Forelimb muscle (tissue), 1 donor: Measurements from ENCODE around the gene GRK1. TPM values are rescaled to one million over a fixed set of nuclear protein-coding genes. Genes with fewer than 3 reads are reported as not detected.

ENCODE experiments used
- DNase-seq: peaks from one replicate; pipeline ENCODE4 v3.0.0-alpha.2; 2013; ENCODE audit warnings: low read depth
- polyA plus RNA-seq: library from polyadenylated mRNA; unstranded; fragments of 120-200 nt; gene quantifications from one replicate; pipeline ENCODE4 v1.2.1, GENCODE V29; 2013; ENCODE audit not compliant: insufficient read length

The GRK1 gene
- polyA plus RNA-seq, 1 donor, result 0.28 TPM

DNA sequence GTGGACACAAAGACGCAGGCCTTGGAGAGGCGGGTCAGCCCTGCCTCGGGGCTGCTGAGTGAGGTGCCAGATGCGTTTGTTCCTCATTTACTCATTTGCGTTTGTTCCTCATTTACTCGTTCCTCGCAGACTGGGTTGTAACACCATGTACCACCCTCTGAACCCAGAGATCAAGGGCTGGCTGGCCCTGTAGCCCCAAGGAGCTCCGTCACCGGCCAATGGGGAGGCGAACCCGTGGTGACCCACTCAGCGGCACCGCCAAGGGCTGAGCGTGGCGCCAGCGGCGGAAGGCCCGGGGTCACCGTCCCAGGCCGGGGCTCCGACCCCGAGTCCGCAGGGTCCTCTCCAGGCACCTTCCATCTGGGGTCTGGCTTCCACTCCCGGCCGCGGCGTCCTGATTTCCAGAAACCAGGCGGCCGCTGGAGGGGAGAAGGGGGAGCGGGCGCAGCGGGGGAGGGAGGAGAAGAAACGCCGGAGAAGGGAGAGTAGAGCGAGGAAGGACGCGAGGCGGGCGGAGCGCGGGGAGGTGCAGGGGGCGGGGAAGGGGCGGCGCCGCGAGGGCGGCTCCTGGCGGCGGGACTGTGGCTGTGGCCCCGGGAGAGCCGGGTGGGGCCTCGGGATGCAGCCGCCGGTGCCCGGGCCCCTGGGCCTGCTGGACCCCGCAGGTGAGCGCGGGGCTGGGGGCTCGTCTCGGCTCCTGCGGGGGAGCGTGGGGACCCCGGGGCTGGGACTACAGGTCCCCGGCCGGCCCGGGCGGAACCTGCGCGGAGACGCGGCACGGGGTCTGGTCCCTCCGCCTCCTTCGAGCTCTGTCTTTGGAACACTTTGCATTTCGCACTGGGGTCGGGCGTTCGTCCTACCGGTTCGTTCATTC is 91.9 kb downstream of the GRK1 start, which contains the start of gene TMEM255B:
Gene TMEM255B (plus strand): TSS at position 576 of the 874 bp plus-strand sequence. CDS start 44 bp downstream, at position 620.
- no peak for DNase-seq

DNA sequence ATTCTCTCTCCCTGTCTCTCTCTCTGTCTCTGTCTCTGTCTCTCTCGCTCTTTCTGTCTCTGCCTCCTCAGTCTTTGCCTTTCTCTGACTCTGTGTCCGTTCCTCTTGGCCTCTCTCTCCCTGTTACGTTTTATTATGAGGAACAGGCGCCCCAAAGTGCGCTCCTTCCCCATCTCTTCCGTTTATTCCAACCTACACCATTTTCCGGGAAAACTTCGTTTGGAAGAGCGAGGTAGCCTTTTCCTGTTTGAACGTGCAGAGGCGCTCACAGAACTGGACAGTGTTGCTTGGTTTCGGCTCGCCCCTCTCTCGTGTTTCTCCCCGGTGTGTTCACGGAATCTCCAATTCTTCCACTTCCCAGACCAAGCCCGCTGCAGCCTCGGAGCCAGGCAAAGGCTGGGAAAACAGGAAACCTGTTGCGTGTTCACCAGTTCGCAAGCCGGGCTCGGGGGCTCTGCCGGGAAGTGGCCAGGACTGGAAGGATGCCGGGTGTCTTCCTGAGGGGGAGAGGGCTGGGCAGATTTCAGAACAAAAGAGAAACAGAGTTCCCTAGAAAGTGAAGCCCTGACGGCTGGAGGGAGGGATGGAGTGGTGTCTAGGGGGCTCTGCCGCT is 92.6 kb downstream of the GRK1 start:
- no peak for DNase-seq

DNA sequence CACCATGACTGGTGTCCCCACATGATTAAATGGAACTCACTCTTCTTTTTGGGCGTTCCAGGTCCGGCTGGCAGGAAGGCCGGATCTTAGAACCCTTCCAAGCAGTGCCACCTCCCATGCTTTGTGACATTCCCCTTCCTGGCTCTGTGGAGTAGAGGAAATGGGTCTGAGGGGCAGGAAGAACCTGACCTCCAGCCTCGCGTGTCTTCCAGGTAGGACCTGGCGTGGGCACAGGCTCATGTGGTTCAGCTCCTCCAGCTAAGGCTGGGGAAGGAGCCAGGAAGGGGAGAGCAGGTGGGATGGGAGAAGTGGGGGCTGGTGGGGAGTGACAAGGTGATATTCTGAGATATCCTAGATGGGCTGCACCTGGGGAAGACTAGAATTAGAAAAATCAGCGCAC is 94.1 kb downstream of the GRK1 start:
- DNase-seq, result no peak

DNA sequence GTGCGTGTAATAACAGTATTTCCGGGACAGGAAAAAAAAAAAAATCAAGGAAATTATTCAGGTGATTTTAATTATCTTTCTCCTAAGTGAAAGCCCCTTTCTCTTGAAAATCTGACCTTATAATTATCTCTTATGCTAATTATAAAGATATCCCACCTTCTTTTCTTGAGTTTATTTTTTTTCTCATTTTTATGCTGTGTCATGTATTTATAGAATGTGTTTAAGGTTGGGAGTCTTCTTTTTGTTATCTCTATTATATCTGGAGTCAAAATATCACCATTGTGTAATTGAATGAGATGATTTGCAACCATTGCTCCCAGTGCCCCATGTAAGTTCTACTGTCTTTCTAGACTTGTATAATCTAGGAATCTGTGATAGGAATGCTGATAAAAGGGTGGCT is 95.1 kb downstream of the GRK1 start:
- no peak for DNase-seq

DNA sequence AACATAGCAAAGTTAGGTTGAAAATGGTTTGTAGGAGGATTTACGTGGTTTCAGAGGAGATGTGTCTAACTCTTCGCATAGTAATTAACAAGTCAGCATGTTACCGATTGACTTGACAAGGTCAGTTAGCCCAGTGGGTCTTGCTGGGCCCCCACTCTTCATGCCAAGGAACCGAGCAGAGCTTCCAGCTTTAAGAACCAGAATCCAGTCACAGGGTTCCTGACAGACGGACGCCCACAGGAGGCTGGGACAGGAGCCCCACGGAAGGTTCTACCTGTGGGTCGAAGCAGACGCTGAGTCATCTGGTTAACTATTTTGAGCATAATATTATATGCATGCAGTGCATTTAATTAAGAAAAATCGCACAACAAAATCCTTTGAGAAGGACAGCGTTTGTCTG is 95.5 kb downstream of the GRK1 start:
- DNase-seq, result no peak

DNA sequence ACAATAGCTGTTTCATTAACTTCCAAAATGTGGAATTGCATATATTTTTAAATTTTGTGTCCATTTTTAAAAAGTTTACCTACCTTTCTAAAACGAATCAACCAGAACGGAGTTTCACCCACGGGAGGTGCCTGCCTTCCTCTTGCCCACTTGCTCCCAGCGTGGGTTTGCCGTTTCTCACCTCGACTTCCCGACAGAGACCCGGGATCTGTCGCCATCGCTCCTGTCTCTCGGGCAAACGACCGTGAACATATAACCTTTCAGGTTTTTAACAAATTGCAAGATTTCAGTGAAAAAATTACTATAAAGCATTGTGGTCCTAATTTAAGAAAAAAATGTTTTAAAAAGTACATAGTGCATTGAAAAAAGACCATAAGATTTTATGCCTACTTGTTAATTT is 96.2 kb downstream of the GRK1 start:
- no peak for DNase-seq

DNA sequence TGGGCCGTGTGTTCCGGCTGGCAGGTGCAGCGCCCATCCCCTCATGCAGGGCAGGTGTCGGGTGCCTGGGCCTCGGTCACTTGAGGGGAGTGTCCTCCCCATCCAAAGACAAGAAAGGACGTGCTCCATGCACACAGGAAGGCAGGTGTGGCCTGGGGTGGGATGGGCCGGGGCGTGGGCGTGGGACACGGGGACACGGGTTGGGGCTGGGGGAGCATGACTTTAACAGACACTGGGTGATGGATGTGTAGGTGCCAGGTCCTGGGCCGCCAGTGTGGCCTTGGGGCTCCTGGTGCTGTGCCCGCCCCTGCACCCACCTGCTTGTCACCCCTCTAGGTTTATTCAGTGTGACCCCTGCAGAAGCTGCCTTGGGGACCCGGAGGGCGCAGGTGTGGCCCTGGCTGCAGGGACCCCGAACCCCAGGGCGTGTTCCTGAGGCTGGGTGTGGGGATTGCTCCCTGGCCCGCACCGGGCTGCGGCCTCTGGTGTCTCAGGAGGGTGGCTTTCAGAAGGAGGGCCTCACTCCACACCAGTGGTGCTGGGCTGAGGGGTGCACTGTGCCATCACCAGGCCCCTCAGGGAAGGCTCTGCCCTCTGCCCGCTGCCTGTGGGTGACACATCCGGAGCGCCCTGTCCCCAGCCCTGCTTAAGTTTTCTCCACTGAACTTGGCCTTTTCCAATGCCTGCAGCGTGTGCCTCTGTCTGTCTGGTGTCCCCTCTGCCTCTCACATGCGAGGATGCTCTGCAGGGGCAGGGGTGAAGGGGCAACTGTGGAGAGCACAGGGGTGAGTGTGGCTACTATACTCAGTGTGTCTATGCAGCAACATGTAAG is 97.2 kb downstream of the GRK1 start:
- no peak for DNase-seq

DNA sequence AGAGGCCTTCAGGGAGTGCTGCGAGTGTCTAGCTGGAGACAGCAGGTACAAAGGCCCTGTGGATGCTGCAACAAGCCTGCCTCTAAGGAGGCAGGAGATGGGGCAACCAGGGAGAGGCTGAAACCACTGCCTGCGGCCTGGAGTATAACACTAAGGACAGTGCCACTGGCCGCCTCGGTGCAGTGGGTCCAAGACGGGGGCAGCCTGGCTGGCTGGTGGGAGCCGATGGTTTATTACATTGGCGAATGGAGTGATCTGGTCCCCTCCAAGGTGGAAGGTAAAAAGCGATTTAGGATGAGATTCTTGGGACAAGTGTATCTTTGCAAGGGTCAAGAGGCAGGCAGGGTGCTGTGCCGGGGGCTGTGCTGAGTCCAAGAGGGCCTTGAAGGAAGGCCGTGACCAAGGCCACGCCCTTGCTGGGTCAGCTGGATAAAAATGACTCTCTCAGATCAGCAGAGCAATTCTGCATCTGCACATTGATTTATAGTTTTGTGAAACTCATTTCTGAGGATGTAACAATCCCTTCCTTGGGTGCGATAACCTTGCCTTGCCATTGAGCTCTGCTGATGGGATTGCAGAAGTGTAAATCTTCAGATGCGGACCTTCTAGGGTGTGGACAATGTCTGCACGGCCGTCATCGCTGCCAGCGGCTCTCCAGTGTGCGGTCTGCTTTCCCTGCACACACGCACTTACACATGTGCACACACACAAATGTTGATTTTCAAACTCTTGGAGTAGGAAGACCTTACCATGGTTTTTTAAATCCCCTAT is 98.0 kb downstream of the GRK1 start:
- no peak for DNase-seq

DNA sequence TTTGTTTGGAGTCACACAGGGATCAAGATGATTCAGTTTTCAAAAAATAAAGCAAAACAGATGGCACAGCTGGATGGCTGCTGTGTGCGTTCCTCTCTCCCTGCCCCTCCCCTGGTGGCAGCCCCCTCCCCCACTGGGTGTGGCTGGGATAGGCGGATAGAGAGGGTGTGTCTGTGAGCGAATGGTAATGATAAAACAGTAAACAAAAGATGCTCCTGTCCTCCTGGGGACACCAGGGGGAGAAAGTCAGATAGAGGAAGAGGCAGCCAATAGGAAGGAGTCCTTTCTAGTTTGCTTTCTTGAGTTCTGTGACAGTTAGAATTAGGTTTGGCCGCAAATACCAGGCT is 98.5 kb downstream of the GRK1 start:
- no peak for DNase-seq

DNA sequence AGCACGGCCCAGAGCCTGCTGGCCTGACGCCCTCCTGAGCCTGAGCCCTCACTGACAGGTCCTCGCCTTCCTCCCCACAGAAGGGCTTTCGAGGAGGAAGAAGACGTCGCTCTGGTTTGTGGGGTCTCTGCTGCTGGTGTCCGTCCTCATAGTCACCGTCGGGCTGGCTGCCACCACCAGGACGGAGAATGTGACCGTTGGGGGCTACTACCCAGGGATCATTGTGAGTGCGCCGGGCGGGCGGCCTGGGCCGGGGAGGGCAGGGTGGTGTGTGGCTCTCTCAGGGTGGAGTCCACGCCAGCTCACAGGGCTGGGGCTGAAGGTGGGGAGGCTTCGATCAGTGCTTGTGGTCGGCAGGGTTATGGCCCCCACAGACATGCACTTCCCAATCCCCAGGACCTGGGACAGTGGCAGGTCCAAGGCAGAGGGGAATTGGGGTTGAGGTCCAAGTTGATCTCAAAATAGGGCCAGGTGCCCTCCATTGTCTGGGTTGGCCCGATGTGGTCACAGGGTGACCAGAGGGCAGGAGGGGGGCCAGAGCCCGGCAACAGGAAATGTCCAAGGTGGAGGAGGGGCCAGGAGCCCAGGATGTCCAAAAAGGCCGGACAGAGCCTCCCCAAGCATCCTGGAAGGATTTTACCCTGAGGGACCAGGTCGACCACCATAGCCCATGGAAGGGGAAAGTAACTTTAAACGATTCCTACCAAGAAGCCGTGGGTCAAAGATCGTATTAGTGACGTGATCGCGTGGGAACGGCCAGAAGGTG is 99.2 kb downstream of the GRK1 start:
- no peak for DNase-seq

DNA sequence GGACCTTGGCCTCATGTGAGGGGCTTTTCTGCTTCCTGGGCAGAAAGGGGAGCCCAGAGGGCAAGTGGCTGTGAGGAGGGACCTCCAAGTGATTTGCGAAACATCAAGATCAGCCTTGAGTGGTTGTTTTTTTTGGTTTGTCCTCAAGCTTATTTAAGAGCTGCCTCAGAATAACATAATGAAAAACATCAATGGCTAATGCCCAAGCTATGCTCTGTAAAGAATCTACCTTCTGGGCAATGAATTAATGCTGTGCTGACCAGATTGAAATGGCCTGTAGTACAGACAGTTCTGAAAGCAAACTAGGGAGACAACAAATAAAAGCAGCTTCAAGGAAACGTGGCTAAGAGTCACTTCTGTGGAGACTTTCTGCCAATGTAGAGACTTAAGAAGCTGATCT is 100.3 kb downstream of the GRK1 start:
- DNase-seq, result no peak

DNA sequence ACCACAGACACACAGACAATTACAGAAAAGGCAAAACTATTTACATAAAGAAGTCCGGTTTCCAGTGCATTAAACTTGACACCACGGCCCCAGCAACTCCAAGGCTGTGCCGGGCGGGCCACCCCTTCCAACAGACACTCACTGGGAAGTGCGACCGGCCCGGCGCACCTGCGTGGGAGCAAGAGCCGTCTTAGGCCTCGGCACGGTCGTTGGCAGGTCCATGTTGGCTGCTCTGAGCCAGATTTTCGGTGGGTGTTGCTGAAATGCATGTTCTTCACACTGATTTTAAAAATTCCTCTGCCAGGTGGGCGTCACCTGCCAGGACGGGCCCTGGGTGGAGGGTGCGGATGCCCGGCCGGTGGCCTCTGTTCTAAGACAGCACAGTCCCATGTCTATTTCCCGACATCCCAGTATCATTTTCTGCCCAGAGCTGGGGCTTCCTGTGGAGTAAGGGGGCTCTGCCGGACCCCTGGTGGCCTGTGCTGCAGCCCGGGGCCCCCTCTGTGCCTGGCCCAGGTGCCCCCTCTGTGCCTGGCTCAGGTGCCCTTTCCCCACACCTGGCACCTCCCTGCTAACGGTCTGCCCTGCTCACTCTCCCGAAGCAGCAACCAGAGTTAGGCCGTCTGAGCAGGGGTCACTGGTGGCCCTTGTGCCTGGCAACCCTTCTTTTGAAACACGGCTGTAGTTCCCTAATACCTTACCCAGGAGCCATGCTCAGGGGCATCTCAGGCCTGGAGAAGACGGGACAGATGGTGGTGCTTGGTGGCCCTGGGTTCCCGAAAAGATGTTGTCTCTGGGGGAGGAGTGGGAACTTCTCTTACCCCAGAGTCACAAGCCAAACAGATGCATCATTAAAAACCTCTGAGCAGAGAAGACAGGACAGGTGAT is 101.2 kb downstream of the GRK1 start:
- DNase-seq, result no peak

DNA sequence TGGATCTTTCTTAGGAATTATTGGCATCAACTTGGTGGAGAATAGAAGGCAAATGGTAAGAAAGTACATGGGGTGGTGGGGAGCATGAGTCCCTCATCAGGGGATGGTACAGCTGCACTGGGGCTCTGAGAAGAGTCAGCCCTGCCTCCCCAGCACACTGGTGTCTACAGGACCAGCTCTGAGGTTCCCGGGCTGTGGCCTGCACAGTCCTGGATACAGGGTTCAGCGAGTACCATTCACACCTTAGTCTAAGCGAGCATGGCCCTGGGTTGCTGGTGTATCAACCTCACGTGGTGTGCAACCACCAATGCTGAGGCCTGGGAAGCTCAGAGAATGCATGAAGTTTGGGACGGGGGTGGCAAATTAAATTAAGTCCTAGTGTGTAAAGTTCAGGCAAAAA is 102.1 kb downstream of the GRK1 start:
- DNase-seq, result no peak

DNA sequence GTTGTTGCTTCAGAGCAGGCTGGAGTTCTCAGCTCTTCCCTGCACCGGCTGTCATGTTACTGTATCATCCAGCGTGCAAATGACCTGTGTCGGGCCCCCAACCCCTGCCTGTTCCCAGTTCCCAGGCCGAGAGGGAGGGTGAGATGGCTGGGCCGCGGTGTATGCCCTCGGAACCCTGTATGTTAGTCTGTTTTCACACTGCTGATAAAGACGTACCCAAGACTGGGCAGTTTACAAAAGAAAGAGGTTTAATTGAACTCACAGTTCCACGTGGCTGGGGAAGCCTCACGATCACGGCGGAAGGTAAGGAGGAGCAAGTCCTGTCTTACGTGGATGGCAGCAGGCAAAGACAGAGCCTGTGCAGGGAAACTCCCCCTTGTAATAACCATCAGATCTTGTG is 102.9 kb downstream of the GRK1 start:
- no peak for DNase-seq

DNA sequence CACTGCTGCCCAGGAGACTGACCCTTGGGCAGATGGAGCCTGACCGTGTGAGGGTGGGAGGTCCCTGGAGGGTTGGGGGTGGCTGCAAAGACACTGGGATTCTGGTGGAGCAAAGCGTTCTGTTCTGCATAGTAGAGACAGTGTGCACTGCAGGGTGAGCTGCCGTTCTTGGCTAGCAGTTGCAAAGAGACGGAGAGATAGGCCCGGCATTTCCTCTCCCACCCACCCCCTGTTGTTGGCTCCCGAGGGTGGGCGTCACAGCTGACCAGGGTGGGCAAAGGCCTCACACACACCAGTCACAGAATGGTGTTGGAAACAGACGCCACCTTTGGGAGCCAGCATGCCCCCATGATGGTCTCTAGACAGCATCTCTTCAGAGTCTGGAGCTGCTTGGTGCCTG is 103.4 kb downstream of the GRK1 start:
- no peak for DNase-seq

DNA sequence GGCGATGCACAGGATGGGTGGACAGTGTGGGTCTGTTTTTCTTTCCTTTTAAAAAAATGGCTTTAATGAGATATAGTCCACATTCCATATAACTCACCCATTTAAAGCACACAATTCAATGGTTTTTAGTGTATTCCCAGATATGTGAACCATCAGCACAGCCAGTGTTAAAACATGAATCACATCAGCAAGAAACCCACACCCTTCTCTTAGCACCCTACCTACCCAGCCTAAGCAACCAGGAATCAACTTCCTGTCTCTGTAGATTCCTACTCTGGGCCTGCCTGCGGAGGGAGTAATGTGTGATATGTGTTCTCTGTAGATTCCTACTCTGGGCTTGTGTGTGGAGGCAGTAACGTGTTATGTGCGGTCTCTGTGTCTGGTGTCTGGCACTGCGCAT is 103.9 kb downstream of the GRK1 start:
- DNase-seq, result no peak

DNA sequence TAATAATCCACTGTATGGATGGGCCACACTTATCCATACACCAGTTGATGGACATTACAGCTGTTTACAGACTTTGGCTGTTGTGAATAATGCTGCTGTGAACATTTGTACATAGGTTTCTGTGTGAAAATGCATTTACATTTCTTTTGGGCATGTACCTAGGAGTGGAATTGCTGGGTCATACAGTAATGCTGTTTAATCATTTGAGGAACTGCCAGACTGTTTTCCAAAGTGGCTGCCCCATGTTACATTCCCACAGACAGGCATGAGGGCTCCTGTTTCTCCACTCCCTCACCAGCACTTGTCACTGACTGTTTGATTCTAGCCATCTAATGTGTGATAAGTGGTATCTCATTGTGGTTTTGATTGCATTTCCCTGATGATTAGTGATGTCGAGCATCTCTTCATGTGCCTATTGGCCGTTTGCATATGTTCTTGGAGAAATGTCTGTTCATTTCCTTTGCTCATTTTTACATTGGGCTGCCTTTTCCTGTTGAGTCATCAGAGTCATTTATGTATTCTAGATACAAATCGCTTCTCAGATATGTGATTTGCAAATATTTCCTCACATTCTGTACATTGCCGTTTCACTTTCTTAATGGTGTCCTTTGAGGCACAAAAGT is 104.8 kb downstream of the GRK1 start:
- DNase-seq, result no peak

DNA sequence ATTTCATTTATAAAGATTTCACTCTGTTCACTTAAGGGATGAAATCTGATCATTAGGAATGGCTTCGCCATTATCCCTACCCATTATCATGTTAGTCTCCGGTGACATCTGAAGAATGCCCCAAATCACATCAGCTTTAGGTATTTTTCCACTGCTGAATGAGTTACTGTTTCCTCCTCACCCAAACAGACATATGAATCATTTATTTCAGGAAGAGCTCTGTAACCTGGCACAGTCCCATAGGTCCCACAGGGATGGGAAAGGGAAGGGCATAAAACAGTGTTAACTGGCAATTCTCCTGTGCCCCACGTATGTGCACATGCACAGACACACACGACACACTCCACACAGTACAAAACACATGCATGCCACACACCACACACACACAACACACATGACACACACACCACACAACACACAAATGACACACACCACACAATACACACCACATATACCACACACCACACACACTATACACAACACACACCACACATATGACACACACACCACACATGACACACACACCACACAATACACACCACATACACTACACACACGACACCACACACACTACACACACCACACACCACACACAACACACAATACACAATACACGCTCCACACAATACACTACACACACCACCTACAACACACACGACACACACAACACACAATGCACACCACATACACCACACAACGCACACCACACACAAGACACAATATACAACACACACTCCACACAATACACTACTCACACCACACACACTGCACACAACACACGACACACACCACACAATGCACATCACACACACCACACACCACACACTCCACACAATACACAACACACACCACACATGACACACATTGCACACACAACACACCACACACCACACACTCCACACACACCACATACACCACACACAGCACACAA is 107.4 kb downstream of the GRK1 start:
- DNase-seq, result no peak
